Measurements from ENCODE around the gene IQCH.

GRCh38 chr15:67416891-67417290, 162.3 kb downstream of the IQCH start:
- TF ChIP-seq CTCF (IDR thresholded peaks at IDR 0.05): no peak
- no peak for TF ChIP-seq POLR2A (IDR thresholded peaks at IDR 0.05)
- TF ChIP-seq EP300 (IDR thresholded peaks at IDR 0.05): no peak
